Left forelimb (tissue), 1 donor: ENCODE data around the gene CDO1.
"Not testable (repeated sequence)": the region's sequence is repeated elsewhere in the genome, so short reads cannot be mapped to it uniquely, and the experiment has no call there.

Source experiments
- DNase-seq: peaks from one replicate; pipeline ENCODE4 v3.0.0-alpha.2; 2018; ENCODE audit warnings: low spot score

Gene CDO1

DNA sequence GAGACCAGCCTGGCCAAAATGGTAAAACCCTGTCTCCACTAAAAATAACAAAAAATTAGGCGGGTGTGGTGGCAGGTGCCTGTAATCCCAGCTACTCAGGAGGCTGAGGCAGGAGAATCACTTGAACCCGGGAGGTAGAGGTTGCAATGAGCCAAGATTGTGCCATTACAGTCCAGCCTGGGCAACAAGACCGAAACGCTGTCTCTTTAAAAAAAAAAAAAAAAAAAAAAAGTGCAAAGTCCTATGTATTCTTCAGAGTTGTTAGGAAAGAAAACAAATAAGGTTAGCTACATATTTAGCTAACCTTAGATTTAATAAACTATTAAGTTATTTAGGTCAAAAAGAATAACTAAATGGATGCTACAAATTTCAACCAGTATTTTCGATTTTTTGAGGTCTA, 13.5 kb upstream of the CDO1 start:
- no peak for DNase-seq

DNA sequence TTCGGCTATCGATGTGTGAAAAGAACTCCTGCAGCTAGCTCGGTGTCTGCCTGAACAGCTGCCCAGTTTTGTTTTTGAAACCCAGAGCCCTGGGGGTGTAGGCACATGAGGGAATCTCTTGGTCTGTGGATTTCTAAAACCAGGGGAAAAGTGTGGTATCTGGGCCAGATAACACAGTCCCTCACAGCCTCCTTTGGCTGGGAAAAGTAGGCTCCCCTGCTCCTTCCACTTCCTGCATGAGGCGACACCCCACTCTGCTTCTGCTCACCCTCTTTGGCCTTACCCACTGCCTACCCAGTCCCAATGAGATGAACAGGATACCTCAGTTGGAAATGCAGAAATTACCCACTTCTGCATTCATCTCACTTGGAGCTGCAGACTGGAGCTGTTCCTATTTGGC, 9.5 kb upstream of the CDO1 start:
- DNase-seq: no peak

DNA sequence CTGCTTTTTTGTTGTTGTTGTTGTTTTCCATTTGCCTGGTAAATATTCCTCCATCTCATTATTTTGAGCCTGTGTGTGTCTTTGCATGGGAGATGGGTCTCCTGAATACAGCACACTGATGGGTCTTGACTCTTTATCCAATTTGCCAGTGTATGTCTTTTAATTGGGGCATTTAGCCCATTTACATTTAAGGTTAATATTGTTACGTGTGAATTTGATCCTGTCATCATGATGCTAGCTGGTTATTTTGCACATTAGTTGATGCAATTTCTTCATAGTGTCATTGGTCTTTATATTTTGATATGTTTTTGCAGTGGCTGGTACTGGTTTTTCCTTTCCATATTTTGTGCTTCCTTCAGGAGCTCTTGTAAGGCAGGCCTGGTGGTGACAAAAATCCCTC, 8.5 kb upstream of the CDO1 start:
- DNase-seq: not testable (repeated sequence)

DNA sequence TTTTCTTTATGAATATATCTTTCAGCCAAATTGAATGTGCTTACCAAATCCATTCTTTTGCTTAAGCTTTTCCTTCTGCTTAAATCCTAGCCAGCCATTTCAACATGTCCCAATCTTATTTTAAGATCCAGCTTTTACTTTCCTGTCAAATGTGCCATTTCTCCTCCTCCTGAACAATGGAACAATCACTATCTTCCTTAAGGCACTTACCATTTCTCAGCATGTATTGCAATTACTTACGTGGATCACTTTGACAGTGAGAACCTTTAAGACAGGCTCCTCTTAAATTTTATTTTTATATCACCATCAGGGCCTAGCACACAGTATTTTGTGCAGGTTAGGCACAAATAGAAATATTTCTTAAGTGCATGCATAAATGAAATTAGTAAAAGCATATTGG, 4.4 kb upstream of the CDO1 start:
- no peak for DNase-seq

DNA sequence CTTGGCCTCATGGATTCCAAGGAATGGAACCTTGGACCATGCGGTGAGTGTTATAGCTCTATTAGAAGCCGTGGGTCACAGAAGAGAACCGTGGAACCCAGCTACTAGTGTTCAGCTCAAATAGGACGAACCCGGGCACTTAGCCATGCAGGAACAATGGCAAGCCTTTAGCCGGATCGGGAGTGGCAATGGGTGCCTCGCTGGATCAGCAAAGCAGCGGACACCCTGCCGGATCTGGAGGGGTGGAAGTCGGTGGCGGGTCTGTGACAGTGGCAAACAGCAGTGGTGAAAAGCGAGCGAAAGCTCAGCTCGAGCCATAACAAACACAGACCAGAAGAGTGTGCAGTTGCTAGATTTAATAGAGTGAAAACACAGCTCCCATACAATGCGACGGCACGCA, 2.4 kb upstream of the CDO1 start:
- DNase-seq: no peak

DNA sequence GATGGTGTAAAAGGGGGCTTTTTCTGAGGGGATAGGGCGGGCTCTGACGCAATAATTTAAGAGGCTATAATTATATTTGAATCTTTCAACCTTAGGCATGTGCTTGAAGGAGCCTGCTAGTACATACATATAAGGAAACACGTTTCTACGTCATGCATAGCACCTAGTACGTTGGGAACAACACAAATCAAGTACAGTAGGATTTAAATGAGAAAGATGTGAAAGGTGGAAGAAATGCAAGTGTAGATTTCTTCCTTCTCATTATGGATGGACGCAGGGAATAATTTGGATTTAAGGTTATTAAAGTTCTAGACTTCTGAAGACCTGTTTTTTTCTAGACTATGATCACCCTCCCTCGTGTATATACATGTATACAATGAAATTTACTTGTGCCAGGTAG, 927 bp upstream of the CDO1 start:
- DNase-seq: no peak

DNA sequence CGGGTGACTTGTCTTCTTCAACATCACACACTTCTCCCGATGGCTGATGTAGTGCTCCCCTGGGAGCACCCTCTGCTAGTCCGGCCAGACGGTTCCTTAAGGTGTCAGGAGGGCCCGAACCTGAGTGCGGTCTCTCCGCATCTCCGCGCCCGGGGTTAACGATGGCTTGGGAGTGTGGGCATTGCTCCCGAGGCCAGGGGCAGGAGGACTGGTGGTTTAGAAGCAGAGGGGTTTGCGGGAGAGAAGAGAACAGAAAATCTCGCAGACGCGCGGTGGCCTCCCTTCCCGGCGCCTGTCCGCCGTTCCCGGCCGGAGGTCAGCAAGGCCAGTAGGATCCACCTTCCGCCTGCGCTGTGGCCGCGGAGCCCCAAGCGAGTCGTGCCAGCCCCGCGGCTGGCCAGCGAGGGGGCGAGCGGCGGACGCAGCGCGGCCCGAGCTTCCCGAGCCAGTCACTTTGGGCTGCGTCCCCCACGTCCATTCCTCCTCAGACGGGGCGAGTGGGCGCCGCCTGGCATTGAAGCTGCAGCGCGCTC, 700 bp downstream of the CDO1 start:
- no peak for DNase-seq

DNA sequence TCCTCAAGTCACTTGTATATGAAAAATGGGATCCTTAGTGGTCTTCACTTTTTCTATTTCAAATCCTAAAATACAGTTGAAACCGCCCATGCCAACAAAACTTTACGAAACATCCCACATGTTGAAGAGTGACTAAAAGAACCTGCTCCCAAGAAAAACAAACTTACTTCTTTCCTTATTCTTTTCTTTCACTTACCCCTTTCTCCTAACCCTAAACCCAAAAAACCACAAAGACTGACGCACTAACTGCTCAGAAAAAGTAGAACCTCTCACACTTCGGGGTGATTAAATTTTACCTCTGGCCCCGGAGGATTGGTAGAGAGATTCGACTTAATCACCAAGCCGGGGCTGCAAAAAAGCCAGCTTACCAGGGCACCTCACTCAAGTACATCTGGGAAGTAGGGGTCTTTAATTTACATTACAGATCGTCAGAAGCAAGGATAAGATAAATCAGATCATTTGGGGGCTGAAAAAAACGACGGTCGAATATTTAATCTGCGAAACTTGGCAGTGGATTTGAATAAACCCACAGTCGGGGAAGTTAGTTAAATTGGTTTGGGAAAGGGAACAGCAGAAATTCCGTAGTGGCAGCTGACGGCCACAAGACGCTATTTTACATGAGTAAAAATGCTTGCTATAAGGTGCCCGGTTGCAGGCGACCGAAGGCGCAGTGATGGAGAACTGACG, 1.3 kb downstream of the CDO1 start:
- DNase-seq: no peak

DNA sequence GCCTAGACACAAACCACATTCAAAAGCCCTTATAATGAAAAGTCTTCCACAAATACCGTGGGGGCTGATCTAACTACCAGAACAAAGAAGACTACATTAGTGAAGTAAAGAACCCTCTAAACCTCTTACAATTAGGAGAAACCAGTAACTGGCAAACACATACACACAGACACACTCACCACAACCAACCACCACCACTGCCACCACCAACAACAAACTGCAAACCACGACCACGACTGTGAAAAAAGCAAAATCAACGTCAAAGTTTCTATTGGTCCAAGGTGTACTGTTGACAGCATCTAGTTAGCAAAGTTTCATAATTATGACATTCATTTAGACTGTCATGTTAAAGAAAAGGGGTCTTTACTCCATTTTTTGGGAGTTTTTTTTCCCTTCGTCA, 2.7 kb downstream of the CDO1 start:
- no peak for DNase-seq

DNA sequence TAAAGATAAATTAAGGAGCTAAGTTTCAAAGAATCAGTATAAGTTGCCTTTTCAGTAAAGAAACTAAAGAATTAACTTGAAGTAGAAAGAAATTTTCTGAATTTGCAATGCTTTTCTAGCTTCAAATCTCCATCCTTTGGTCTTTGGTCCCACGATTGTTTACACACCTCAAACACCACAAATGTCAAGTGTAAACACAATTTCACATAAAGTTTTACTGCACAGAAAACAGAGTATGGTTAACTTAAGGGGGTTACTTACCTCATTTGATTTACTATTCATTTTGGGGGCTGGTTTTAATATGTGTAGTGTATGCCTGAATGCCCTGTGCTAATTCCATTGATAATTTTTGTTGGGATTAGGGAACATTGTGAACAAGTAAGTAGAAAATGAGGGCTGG, 4.1 kb downstream of the CDO1 start:
- no peak for DNase-seq

DNA sequence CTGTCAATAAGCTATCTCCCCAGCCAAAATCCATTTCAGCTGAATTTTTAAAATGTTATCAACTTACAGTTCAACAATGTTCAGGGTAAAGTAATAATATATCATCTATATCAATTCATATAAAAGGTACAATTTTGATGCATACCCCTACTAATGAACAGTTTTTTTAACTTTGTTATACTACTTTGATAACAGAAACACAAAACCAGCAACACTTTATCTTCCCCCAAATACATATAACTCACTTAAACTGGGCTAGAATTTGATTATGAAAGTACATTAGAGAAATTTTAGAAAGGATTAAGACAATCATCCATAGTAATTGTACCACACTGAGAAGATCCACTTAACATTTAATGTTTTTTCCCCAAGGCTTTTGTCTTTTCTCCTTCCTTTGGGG, 5.1 kb downstream of the CDO1 start:
- DNase-seq: no peak

DNA sequence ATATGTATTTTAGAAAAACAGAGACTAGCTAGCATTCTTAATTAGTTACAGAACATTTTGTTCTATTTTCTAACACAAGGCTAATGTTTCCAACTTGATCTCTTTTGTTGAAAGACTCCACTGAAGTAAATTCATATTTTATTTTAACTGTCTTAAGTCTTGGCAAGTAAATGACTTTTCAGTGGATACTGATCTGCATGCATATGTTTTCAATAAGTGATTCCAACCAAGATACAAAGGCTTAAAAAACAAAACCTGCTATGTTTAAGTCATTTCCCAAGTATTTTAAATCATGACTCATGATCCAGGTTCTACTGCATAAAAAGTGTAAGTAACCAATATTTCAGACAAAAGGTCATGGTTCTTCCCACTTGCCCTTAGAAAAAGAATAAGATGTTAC, 5.7 kb downstream of the CDO1 start:
- DNase-seq: no peak

DNA sequence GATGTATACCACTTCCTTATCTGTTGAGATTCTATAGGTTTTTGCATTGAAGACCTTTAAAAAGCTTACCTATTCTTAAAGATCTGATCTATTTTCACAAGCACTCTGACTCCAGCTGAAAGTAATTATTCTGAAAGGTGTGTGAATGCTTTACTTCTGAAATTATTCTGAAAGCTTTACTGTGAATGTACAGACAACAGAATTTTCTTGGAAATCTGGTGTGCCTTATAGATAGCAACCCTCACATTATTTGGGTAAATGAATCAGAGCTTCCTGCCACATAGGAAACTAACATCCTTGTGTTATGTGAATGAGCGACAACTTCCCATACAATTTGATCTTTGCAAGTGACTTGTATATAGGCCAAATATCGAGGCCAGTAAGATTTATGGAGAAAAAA, 6.5 kb downstream of the CDO1 start:
- DNase-seq: no peak

DNA sequence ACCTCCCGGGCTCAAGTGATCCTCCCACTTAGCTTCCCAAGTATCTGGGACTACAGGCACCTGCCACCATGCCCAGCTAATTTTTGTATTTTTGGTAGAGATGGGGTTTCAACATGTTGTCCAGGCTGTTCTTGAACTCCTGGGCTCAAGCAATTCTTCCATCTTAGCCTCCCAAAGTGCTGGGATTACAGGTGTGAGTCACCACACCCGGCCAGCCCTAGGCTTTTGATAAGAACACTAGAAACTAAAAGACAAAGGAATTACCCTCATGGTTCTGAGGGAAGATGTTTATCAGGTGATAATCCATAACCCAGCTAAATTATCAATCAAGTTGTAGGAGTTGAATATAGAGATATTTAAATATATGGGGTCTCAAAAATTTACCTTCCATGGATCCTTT, 8.4 kb downstream of the CDO1 start:
- DNase-seq: not testable (repeated sequence)

DNA sequence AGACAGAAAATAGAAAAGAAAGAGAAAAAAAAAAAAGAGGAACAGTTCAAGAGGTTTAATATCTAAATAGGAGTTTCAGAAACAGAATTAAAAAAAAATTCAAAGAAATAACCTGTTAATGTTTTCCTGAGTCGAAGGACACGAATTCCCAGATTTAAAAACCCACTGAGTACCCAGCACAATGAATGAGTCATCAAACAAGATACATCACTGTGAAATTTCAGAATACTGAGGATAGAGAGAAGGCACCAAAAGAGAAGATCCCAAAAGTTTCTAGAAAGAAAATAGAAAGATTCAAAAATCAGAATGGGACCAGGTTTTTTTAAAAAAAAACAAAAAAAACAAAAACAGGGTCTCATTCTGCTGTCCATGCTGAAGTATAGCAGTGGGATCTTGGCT, 8.8 kb downstream of the CDO1 start:
- no peak for DNase-seq

DNA sequence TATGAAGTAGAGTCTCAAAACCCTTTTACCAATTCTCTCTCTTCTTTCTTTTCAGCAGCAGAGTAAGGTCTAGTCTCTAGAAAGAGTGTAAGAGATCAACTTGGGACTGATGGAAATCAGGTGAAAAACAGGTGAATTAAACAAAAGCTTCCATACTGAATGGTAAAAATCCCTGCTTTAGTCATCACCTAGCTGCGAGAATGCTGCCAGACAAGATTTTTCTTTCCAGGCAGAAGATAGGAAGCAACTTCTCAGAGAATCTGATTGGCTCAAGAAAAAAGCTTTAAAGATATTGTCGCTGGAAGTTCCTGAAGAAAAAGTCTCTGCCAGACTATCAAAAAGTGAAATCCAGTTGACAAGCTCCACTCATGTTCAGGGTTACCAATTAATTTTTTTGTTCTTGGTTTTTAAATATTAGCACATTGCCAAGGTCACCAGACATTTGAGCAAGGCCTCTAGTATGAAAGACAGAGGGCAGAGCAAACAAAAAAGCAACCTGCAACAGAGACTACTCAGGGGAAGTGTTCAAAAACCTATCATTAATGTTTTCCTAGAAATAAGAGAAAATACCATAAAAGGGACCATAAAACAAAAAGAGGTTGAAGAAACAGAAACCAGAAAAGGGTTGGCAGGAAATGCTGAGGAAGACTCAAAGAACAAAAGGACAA, 9.3 kb downstream of the CDO1 start:
- no peak for DNase-seq

DNA sequence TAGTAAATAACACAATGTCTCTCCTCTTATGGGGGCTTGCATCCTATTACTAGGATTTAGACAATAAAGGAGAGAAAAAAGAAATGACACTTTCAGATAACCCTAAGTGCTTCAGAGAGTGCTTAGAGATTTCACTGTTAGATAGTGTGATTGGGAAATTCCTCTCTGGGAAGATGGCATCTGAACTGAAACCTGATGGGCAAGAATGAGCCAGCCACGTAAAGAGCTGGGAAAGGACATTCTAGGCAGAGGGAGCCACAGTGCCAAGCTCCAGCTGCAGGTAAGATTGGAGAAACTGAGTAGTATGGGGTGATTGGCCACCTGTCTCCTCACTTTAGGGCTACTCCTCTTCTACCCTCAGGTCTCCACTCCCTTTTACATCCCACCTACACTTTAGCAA, 14.5 kb downstream of the CDO1 start:
- DNase-seq: no peak

DNA sequence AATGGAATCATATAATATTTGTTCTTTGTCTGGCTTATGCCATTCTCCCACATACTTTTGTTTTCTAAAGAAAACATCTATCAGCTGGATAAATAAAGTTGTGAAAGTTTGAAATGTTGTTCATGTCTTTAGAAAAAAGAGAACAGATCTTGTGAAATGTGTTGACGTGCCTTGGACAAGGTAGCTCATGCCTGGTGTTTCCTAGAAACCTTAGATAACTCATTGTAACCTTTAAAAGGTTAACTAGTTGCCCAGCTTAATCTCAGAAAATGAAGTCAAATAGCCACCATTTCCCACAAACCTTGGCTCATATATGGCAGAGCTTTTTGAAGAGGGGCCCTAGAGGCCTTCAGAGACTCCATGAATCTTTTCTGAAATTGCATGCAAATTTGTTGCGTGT, 15.3 kb downstream of the CDO1 start:
- no peak for DNase-seq

DNA sequence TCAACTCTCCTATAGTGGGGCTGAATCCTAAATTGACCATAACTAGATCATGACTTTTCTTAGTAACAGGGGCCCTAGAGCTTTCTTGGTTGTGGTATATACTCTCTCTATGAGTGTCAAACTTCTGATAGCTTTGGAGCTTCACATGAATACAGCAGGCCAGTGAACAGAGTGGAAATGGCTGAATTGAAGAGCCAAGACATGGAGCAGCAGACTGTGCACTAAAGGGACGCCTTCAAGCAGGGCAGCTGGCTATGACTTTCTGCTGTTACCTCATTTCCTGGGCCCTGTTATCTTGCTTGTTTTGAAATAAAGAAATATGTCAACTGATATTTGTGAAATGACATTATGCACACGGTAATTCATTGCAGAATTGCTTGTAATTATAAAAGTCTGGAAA, 16.4 kb downstream of the CDO1 start:
- no peak for DNase-seq

DNA sequence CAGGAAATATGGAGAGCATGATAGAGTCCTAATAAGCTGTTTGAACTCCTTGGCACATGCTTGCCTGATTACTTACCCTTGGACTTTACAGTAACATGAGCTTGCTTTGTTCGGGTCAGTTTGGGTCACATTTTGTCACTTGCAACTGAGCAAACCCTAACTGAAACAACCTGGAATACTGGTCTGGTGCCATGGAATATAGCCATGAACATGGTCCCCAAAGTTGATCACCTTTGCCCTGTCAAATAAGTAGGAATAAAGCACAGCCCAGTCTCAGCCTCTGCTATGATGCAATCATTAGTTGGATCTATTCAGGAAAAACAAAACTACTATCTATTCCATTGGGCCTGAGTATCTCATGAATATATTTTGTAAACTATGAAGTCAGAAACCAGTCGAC, 18.2 kb downstream of the CDO1 start:
- no peak for DNase-seq

DNA sequence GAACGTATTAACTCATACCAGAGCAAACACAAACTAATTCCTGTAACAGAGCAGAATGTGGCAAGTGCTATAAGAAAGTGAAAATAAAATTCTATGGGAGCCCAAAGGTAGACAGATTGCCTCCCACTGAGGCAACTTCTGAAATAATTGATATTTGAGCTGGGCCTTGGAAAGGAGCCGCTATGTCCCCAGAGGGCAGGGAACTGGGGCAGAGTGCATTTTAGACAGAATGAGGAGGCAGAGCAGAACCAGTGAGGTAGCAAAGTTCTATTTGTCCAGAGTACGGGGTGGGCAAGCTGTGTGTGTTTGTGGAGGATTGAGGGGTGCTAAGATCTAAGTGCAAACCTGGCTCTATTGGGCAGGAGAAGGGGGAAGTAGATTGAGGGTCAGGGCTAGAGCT, 19.8 kb downstream of the CDO1 start:
- no peak for DNase-seq

DNA sequence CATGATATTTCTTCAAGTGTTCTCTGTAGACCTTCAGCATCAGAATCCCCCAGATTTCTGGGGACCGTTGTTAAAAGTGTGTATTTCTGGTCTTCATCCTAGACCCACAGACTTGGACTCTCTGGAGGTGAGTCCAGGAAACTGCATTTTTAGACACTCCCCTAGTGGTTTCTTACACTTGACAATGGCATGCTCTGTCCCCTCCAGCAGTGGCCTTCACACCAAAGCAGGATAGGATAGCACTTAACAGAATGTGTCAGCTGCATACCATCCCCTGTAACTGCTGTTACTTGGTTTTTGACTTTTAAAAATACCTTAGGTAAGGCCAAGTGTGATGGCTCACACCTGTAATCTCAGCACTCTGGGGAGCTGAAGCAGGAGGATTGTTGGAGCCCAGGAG, 20.8 kb downstream of the CDO1 start:
- DNase-seq: no peak

DNA sequence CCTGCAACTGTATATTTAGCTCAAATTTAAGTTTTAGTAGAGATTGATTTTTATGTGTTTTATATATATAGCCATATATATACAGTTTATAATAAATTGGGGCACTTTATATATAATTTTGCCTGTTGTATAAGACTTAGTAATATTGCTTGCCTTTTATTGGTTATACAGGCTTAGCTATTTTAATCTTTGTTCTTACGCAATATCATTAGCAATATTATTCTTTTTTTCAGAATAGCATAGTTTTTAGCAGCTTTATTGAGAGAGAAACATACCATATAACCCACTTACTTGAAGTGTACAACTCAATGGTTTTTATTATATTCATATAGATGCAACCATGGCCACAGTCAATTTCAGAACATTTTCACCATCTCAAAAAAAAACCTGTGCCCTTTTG, 28.0 kb downstream of the CDO1 start:
- no peak for DNase-seq

DNA sequence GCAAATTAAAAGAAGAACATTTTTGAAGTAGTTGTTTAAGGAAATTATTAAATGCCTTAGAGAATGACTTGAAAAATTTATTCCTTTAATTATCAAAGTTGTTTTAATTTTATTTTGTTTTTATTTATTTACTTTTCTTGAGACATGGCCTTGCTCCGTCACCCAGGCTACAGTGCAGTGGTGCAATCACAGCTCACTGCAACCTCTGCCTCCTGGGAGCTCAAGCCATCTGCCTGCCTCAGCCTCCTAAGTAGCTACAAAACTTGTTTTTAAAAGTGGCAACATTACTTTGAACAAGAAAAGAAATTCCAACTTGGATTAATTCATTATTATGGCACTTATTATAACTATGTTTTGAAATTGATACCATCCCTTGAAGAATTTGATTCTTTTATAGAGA, 29.0 kb downstream of the CDO1 start:
- no peak for DNase-seq
